ENCODE measurements around the gene FAM3B.

The FAM3B gene, protein sequence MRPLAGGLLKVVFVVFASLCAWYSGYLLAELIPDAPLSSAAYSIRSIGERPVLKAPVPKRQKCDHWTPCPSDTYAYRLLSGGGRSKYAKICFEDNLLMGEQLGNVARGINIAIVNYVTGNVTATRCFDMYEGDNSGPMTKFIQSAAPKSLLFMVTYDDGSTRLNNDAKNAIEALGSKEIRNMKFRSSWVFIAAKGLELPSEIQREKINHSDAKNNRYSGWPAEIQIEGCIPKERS

DNA sequence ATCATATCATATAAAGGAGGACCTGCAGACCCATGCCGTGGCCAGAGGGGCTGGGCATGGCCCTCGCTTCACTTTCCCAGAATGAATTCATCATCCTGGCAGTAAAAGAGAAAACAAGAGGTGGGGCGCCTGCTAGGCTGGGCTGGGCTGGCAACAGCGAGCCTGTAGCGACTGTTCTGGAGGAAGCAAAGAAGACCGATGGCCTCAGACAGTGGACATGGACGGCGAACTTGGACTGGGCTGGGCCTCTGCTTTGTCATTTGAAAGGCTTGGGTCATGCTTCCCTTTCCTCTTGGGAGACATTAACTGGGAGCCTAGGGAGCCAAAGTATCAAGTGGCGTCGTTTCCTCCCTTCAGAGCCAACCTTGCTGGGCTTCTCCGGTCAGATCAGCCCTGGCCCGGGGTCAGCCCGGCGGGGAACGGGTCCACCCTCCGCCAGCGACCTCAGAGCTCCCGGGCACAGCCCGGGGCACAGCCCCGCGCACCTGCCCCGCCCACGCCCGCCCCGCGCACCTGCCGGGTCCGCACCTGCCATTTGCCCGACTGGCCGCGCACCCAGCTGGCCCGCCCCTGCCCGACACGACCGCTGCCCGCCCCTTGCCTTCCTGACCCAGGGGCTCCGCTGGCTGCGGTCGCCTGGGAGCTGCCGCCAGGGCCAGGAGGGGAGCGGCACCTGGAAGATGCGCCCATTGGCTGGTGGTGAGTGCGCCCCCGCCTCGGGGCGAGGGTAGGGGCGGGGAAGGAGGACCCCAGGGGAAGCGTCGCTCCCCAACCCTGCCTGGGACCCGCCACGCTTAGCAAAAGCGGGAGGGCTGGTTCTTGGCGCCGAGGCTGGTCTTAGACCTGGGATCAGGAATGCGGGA is at the start of gene FAM3B:
Gene FAM3B (plus strand): TSS at position 602 of the 863 bp plus-strand sequence. CDS start 79 bp downstream, at position 681.
- POLR2A ChIA-PET, result no interaction called here
- H3K4me3 ChIP-seq (ENCODE audit: low read depth, low read length), result peak within 1 kb of the TSS; percentile 22; the same call in 1 of the 2 replicates
- CTCF ChIA-PET, result no interaction called here
- H3K36me3 ChIP-seq (ENCODE audit: control insufficient read depth in 2 of 2, insufficient read depth in 1 of 2, low read length in 2 of 2), result no peaks in the 10 kb centered on the region
- no peaks in the 10 kb centered on the region for H3K9me3 ChIP-seq (ENCODE audit: control insufficient read depth, insufficient read depth, low read depth, low read length)
- no peaks in the 10 kb centered on the region for H3K4me1 ChIP-seq (ENCODE audit: control insufficient read depth, insufficient read depth, low read length)
- TF ChIP-seq ZNF157 (tag by site-specific recombination; IDR thresholded peaks at IDR 0.05), result no peak
- TF ChIP-seq ZNF777 (tag by site-specific recombination; IDR thresholded peaks at IDR 0.05; ENCODE audit: borderline replicate concordance), result no peak
- H3K27ac ChIP-seq (ENCODE audit: extremely low read depth, low read depth, low read length), result no peak within 1 kb of the TSS

DNA sequence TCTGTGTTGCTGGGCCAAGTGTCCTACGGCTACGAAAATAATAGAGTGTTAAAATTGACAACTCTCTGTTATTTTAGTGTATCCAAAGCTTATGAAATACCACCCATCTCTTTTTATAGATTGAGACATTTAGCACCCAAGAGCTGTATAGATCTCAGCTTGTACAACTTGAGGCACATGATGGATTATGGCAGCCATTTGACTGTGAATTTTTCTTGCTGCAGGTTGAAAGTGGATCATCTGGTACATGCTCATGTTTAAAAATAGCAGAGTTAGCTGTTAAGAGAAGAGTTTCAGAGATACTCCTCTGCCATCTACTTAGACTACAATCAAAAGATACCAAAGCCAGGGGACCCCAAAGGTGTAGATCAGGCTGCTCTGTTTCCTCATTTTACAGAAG is 49.3 kb upstream of the FAM3B start:
- Histone ChIP-seq H3K4me3 (ENCODE audit: low read depth, low read length) (no peak overlapping the region), H3K4me1 (ENCODE audit: control insufficient read depth, insufficient read depth, low read length) (no peaks in the 10 kb centered on the region), H3K36me3 (ENCODE audit: control insufficient read depth in 2 of 2, insufficient read depth in 1 of 2, low read length in 2 of 2) (peaks cover 0 to 4% of the 10 kb centered on the region in 2 experiments; a peak in 2 of 3 replicates), H3K27ac (ENCODE audit: extremely low read depth, low read depth, low read length) (no peak overlapping the region), H3K9me3 (ENCODE audit: control insufficient read depth, insufficient read depth, low read depth, low read length) (no peaks in the 10 kb centered on the region; the same call in 1 of the 2 replicates)
- POLR2A ChIA-PET, result no interaction called here
- TF ChIP-seq ZNF571 (tag by site-specific recombination; IDR thresholded peaks at IDR 0.05) (no peak), ZNF585B (tag by site-specific recombination; IDR thresholded peaks at IDR 0.05) (no peak), SETDB1 (IDR thresholded peaks at IDR 0.05; ENCODE audit: insufficient read length, low read length) (no peak), ZNF792 (tag by site-specific recombination; IDR thresholded peaks at IDR 0.05) (no peak), ZNF133 (tag by site-specific recombination; IDR thresholded peaks at IDR 0.05) (no peak), ZFP37 (tag by site-specific recombination; IDR thresholded peaks at IDR 0.05) (no peak), EGR2 (tag by site-specific recombination; IDR thresholded peaks at IDR 0.05; ENCODE audit: low read depth) (no peak), ZNF623 (tag by site-specific recombination; IDR thresholded peaks at IDR 0.05) (no peak), ZBTB1 (tag by site-specific recombination; IDR thresholded peaks at IDR 0.05) (no peak), ZNF776 (tag by site-specific recombination; IDR thresholded peaks at IDR 0.05; ENCODE audit: borderline replicate concordance) (no peak), ZNF394 (tag by site-specific recombination; IDR thresholded peaks at IDR 0.05; ENCODE audit: borderline replicate concordance) (no peak), ZBTB48 (tag by site-specific recombination; IDR thresholded peaks at IDR 0.05) (no peak), ZBTB8A (tag by site-specific recombination; IDR thresholded peaks at IDR 0.05) (no peak), ZNF514 (tag by site-specific recombination; IDR thresholded peaks at IDR 0.05) (no peak), ZEB2 (tag by site-specific recombination; IDR thresholded peaks at IDR 0.05) (no peak), SP2 (tag by site-specific recombination; IDR thresholded peaks at IDR 0.05) (no peak), ZNF223 (tag by site-specific recombination; IDR thresholded peaks at IDR 0.05) (no peak)
- TF ChIP-seq, protein P1, sequence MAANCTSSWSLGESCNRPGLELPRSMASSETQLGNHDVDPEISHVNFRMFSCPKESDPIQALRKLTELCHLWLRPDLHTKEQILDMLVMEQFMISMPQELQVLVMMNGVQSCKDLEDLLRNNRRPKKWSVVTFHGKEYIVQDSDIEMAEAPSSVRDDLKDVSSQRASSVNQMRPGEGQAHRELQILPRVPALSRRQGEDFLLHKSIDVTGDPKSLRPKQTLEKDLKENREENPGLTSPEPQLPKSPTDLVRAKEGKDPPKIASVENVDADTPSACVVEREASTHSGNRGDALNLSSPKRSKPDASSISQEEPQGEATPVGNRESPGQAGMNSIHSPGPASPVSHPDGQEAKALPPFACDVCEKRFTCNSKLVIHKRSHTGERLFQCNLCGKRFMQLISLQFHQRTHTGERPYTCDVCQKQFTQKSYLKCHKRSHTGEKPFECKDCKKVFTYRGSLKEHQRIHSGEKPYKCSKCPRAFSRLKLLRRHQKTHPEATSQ (tag by site-specific recombination; IDR thresholded peaks at IDR 0.05), result no peak
- TF ChIP-seq, protein P2, sequence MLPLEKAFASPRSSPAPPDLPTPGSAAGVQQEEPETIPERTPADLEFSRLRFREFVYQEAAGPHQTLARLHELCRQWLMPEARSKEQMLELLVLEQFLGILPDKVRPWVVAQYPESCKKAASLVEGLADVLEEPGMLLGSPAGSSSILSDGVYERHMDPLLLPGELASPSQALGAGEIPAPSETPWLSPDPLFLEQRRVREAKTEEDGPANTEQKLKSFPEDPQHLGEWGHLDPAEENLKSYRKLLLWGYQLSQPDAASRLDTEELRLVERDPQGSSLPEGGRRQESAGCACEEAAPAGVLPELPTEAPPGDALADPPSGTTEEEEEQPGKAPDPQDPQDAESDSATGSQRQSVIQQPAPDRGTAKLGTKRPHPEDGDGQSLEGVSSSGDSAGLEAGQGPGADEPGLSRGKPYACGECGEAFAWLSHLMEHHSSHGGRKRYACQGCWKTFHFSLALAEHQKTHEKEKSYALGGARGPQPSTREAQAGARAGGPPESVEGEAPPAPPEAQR (tag by site-specific recombination; IDR thresholded peaks at IDR 0.05), result no peak
- TF ChIP-seq, protein P3, sequence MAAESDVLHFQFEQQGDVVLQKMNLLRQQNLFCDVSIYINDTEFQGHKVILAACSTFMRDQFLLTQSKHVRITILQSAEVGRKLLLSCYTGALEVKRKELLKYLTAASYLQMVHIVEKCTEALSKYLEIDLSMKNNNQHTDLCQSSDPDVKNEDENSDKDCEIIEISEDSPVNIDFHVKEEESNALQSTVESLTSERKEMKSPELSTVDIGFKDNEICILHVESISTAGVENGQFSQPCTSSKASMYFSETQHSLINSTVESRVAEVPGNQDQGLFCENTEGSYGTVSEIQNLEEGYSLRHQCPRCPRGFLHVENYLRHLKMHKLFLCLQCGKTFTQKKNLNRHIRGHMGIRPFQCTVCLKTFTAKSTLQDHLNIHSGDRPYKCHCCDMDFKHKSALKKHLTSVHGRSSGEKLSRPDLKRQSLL (tag by site-specific recombination; IDR thresholded peaks at IDR 0.05), result no peak
- CTCF ChIA-PET, result interaction anchor here (8.2 kb wide), 1 partner anchor 16 kb away, joined by 44 read pairs; no protein-coding TSS in a partner anchor

Measured in HEK293 (cell line).